ENCODE measurements around the gene PYGO1.

Gene PYGO1

GRCh38 chr15:55588070-55588814 lies at the start of gene PYGO1:
Gene PYGO1 (minus strand): TSS chr15:55588345. CDS start chr15:55587883, 462 bp downstream.
- peak within 1 kb of the TSS; percentile 76 for H3K4me3 ChIP-seq
- H3K9ac ChIP-seq, result peak within 1 kb of the TSS; percentile 80
- no peaks in the 10 kb centered on the region for H3K36me3 ChIP-seq
- peak within 1 kb of the TSS; percentile 80 for H3K27ac ChIP-seq
- no peak for TF ChIP-seq Cebpa-rat (IDR thresholded peaks at IDR 0.05)
- peak within 1 kb of the TSS; percentile 96 for H3K4me2 ChIP-seq
- no peaks in the 10 kb centered on the region for H4K20me1 ChIP-seq
- peaks cover 36% of the 10 kb centered on the region for H3K27me3 ChIP-seq
- 0 out of 2 replicates have a peak, but pooled peaks cover 6% of the 10 kb centered on the region for H3K4me1 ChIP-seq
- no peaks in the 10 kb centered on the region for H3K9me3 ChIP-seq

DNA sequence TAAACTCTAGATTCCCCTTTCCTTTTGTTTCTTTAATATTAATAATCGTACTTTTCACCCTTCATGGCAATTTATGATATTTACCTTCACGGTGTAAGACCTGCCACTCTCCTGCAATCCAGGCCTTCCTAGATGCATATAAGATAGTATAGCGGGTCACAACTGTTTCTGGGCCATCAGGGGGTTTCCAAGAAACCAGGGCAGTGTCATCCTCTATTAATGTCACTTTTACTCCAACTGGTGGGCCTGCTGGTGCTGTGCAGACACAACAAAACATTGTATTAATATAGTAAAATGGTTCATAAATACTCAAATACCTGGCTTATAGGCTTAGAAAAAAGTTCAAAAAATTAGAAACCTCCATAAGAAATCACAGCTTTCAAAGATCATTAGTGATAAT lies 48.9 kb upstream of the PYGO1 start:
- no peak overlapping the region for H3K4me2 ChIP-seq
- H4K20me1 ChIP-seq, result no peaks in the 10 kb centered on the region
- no peak overlapping the region for H3K27ac ChIP-seq
- H3K4me1 ChIP-seq, result no peaks in the 10 kb centered on the region
- TF ChIP-seq Cebpa-rat (IDR thresholded peaks at IDR 0.05), result no peak
- H3K36me3 ChIP-seq, result no peaks in the 10 kb centered on the region
- H3K9ac ChIP-seq, result no peak overlapping the region
- no peaks in the 10 kb centered on the region for H3K27me3 ChIP-seq
- no peak overlapping the region for H3K4me3 ChIP-seq
- no peaks in the 10 kb centered on the region for H3K9me3 ChIP-seq

DNA sequence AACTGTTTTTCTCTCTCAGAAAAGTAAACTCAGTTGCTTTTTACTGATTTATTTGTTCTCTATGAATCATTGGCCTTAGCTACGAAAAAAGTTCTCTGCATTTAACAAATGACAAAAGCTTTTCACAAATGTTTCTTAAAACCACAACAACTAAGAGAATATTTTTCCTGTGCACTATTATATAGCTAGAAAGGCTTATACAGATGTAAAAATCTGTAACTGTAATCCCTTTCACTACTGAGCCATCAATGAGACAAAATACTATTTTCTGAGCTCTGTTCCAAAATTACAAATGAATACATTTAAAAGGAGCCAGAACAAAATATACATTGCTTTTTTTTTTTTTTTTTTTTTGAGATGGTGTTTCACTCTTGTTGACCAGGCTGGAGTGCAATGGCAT lies 45.6 kb upstream of the PYGO1 start:
- Histone ChIP-seq H3K27me3 (no peaks in the 10 kb centered on the region), H4K20me1 (no peaks in the 10 kb centered on the region), H3K9ac (no peak overlapping the region), H3K27ac (no peak overlapping the region), H3K9me3 (no peaks in the 10 kb centered on the region), H3K4me3 (no peak overlapping the region), H3K4me2 (no peak overlapping the region), H3K36me3 (no peaks in the 10 kb centered on the region), H3K4me1 (no peaks in the 10 kb centered on the region)
- no peak for TF ChIP-seq Cebpa-rat (IDR thresholded peaks at IDR 0.05)

- H3K9me3 ChIP-seq, result no peaks in the 10 kb centered on the region
- no peaks in the 10 kb centered on the region for H3K4me1 ChIP-seq
- H3K4me2 ChIP-seq, result no peak overlapping the region
- H3K27ac ChIP-seq, result no peak overlapping the region
- TF ChIP-seq Cebpa-rat (IDR thresholded peaks at IDR 0.05), result no peak
- no peaks in the 10 kb centered on the region for H3K36me3 ChIP-seq
- no peaks in the 10 kb centered on the region for H4K20me1 ChIP-seq
- H3K9ac ChIP-seq, result no peak overlapping the region
- no peak overlapping the region for H3K4me3 ChIP-seq
- H3K27me3 ChIP-seq, result no peaks in the 10 kb centered on the region
Measured at GRCh38 chr15:55632434-55632833, 44.3 kb upstream of the PYGO1 start.

GRCh38 chr15:55630858-55631257 lies 42.7 kb upstream of the PYGO1 start:
- no peak overlapping the region for H3K4me2 ChIP-seq

GRCh38 chr15:55628369-55628730 lies 40.2 kb upstream of the PYGO1 start:
- no peak overlapping the region for H3K9ac ChIP-seq
- H4K20me1 ChIP-seq, result no peaks in the 10 kb centered on the region
- H3K36me3 ChIP-seq, result no peaks in the 10 kb centered on the region
- no peaks in the 10 kb centered on the region for H3K9me3 ChIP-seq
- no peak overlapping the region for H3K4me2 ChIP-seq
- no peak for TF ChIP-seq Cebpa-rat (IDR thresholded peaks at IDR 0.05)
- no peaks in the 10 kb centered on the region for H3K4me1 ChIP-seq
- no peaks in the 10 kb centered on the region for H3K27me3 ChIP-seq
- no peak overlapping the region for H3K27ac ChIP-seq
- no peak overlapping the region for H3K4me3 ChIP-seq

More at GRCh38 chr15:55630858-55631257, 42.7 kb upstream of the PYGO1 start:
- Histone ChIP-seq H3K27ac (no peak overlapping the region), H3K9ac (no peak overlapping the region), H3K4me1 (no peaks in the 10 kb centered on the region), H3K27me3 (no peaks in the 10 kb centered on the region), H4K20me1 (no peaks in the 10 kb centered on the region), H3K4me3 (no peak overlapping the region), H3K36me3 (no peaks in the 10 kb centered on the region), H3K9me3 (no peaks in the 10 kb centered on the region)
- TF ChIP-seq Cebpa-rat (IDR thresholded peaks at IDR 0.05), result no peak

DNA sequence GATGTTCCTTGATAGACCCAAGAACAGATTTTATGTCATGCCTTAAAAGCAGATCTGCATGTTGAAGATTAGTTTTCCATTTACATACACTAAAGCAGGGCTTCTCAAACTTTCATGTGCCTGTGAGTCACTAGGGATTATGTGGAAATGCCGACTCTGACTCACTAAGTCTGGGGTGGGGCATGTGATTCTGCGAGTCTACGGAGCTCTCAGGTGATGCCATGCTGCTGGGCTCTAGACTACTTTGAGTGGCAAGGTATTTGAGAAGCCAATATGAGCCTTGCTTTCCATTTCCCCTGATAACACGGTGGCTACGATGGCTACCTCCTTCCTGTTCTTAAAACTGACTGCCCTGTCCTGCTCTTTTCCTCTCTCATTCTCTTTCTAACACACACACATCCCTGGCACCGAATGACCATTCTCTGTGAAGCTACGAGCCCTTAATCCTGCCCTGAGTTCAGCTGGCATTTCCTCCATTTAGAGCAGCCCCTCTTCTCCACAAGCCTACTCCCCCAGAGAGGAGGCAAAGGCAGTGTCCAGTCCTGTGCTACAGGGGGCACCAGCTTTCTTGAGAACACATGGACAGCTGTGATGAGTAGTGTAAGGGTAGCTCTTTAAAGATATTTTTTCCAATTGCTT lies 39.7 kb upstream of the PYGO1 start:
- Histone ChIP-seq H3K36me3 (no peaks in the 10 kb centered on the region), H3K9ac (no peak overlapping the region), H3K4me2 (no peak overlapping the region), H3K9me3 (no peaks in the 10 kb centered on the region), H3K4me3 (no peak overlapping the region), H3K4me1 (no peaks in the 10 kb centered on the region), H3K27me3 (no peaks in the 10 kb centered on the region), H4K20me1 (no peaks in the 10 kb centered on the region), H3K27ac (no peak overlapping the region)
- TF ChIP-seq Cebpa-rat (IDR thresholded peaks at IDR 0.05), result no peak

GRCh38 chr15:55619783-55620182 lies 31.6 kb upstream of the PYGO1 start:
- H3K27ac ChIP-seq, result no peak overlapping the region
- H4K20me1 ChIP-seq, result no peaks in the 10 kb centered on the region
- H3K9ac ChIP-seq, result no peak overlapping the region
- no peak for TF ChIP-seq Cebpa-rat (IDR thresholded peaks at IDR 0.05)
- H3K27me3 ChIP-seq, result no peaks in the 10 kb centered on the region
- H3K4me3 ChIP-seq, result no peak overlapping the region
- H3K4me2 ChIP-seq, result no peak overlapping the region
- no peaks in the 10 kb centered on the region for H3K4me1 ChIP-seq
- no peaks in the 10 kb centered on the region for H3K36me3 ChIP-seq
- no peaks in the 10 kb centered on the region for H3K9me3 ChIP-seq

DNA sequence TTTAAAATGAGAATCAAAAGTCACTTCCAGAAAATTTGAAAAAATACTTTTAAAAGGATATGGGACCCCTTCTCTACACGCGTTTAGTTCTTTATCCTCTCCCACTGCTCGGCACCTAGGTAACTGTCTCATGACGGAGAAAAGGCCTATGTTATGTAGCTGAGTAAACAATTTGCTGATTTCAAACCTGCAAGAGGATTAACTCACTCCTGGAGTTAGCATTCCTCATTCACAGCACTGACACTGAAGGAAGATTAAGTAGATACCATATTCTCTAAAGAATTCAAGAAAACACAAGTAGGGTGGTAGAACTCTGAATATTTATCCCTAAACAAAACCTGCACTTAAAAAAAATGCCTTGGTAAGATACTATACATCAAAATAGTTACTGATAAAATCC lies 30.2 kb upstream of the PYGO1 start:
- no peaks in the 10 kb centered on the region for H3K9me3 ChIP-seq
- H3K4me2 ChIP-seq, result no peak overlapping the region
- no peak for TF ChIP-seq Cebpa-rat (IDR thresholded peaks at IDR 0.05)
- H3K4me3 ChIP-seq, result no peak overlapping the region
- H3K27me3 ChIP-seq, result no peaks in the 10 kb centered on the region
- H4K20me1 ChIP-seq, result no peaks in the 10 kb centered on the region
- H3K27ac ChIP-seq, result no peak overlapping the region
- H3K4me1 ChIP-seq, result no peaks in the 10 kb centered on the region
- H3K9ac ChIP-seq, result no peak overlapping the region
- H3K36me3 ChIP-seq, result no peaks in the 10 kb centered on the region

DNA sequence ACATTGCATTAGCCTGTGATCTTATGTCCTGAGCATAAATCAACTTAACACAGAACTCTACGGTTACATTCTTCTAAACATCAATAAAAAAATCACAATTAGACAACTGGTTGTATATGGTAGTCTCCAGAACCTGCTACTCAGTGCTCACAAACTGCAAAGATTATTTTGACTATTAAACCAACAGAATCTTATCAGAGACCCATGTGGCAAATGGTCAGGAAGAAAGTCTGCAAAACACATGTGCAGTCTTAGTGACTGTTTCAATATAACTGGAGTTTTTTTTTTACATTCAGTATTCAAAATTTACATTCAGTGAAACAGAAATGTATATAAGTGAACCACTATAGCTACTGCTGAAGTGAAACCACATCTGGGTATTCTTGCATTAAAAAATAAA lies 27.3 kb upstream of the PYGO1 start:
- Histone ChIP-seq H3K4me3 (no peak overlapping the region), H3K9me3 (no peaks in the 10 kb centered on the region), H3K9ac (no peak overlapping the region), H3K4me1 (no peaks in the 10 kb centered on the region), H3K27ac (no peak overlapping the region), H3K36me3 (no peaks in the 10 kb centered on the region), H3K4me2 (no peak overlapping the region), H4K20me1 (no peaks in the 10 kb centered on the region), H3K27me3 (no peaks in the 10 kb centered on the region)
- no peak for TF ChIP-seq Cebpa-rat (IDR thresholded peaks at IDR 0.05)

Measured in BLaER1 (cell line).